Activated B cell treated with CpG ODN at 0.5 μM for 24 hours (primary cell): ENCODE data around the gene SLC16A7. TPM values are rescaled to one million over a fixed set of nuclear protein-coding genes. Genes with fewer than 3 reads are reported as not detected.

Experiments used
- ATAC-seq: fragments of 200-7000 bp; cut with Tn5 transposase; one replicate; pipeline ENCODE4 v1.10.0; 2021; ENCODE audit warnings: low read depth, mild to moderate bottlenecking, moderate library complexity
- CTCF ChIA-PET: fragments of 350-600 bp; sonication (Branson Sonifier 250); formaldehyde crosslinking; loops from one replicate; lab custom pipeline; 2021; ENCODE audit warnings: antibody characterized with exemption; lab: Charles Lee
- POLR2A ChIA-PET: fragments of 350-600 bp; sonication (Branson Sonifier 250); formaldehyde crosslinking; loops from one replicate; lab custom pipeline; 2021; ENCODE audit warnings: antibody characterized with exemption; lab: Charles Lee
- DNase-seq: peaks from one replicate; pipeline ENCODE4 v3.0.0; 2022
- H3K27ac Mint-ChIP-seq: one replicate; pipeline ENCODE4 v1.8.0; 2020; ENCODE audit warnings: mixed read lengths
- H3K27me3 Mint-ChIP-seq: one replicate; pipeline ENCODE4 v1.8.0; 2021; ENCODE audit warnings: mixed read lengths
- H3K36me3 Mint-ChIP-seq: one replicate; pipeline ENCODE4 v1.8.0; 2021; ENCODE audit warnings: low read depth, mixed read lengths
- H3K4me1 Mint-ChIP-seq: one replicate; pipeline ENCODE4 v1.8.0; 2021; ENCODE audit warnings: mixed read lengths
- H3K4me3 Mint-ChIP-seq: one replicate; pipeline ENCODE4 v1.8.0; 2020; ENCODE audit warnings: mild to moderate bottlenecking, mixed read lengths
- H3K9me3 Mint-ChIP-seq: one replicate; pipeline ENCODE4 v1.8.0; 2020; ENCODE audit warnings: mixed read lengths
- intact Hi-C: fragments of 100-400 bp; cut with micrococcal nuclease; formaldehyde crosslinking; loops from one replicate; pipeline ENCODE4 v1.15.1; 2024
- total RNA-seq: library from RNA; stranded (reverse); gene quantifications from 2 replicates; pipeline ENCODE4 v1.2.3, GENCODE V29; 2022
- TF ChIP-seq, protein P1 (sequence below): fragments of 200-600 bp; IDR thresholded peaks from one replicate; pipeline ENCODE4 v1.8.0; 2022; ENCODE audit warnings: antibody characterized with exemption, mild to moderate bottlenecking

The SLC16A7 gene
- total RNA-seq, 1 donor from 2014 or later: 22.4 TPM

DNA sequence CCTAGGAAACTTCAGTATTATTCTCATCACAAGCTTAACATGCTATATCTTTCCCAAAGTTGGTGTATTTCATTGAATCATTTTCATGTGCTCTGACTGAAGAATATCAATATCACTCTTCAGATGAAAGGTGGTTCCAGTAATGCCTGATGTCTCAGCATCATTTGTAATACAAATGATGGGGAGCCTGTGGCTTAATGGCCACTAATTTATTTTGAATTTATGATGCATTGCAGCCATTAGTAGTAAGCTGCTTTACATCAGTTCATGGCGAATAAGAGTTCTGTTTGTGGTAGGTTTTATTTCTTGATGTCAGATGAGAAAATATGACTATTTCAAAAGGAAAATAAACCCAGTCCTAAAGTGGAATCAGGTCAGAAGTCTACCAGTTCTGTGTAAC is 139.4 kb downstream of the SLC16A7 start:
- no peak for DNase-seq
- POLR2A ChIA-PET: no interaction called here
- Mint-ChIP-seq H3K27me3 (no peaks in the 10 kb centered on the region), H3K27ac (no peak overlapping the region), H3K4me3 (no peak overlapping the region), H3K9me3 (no peaks in the 10 kb centered on the region), H3K36me3 (peaks cover 17% of the 10 kb centered on the region), H3K4me1 (peaks cover 4% of the 10 kb centered on the region)
- no peak for ATAC-seq
- TF ChIP-seq, protein P1, sequence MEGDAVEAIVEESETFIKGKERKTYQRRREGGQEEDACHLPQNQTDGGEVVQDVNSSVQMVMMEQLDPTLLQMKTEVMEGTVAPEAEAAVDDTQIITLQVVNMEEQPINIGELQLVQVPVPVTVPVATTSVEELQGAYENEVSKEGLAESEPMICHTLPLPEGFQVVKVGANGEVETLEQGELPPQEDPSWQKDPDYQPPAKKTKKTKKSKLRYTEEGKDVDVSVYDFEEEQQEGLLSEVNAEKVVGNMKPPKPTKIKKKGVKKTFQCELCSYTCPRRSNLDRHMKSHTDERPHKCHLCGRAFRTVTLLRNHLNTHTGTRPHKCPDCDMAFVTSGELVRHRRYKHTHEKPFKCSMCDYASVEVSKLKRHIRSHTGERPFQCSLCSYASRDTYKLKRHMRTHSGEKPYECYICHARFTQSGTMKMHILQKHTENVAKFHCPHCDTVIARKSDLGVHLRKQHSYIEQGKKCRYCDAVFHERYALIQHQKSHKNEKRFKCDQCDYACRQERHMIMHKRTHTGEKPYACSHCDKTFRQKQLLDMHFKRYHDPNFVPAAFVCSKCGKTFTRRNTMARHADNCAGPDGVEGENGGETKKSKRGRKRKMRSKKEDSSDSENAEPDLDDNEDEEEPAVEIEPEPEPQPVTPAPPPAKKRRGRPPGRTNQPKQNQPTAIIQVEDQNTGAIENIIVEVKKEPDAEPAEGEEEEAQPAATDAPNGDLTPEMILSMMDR: no peak
- CTCF ChIA-PET: no interaction called here
- intact Hi-C loops: no loop called here

DNA sequence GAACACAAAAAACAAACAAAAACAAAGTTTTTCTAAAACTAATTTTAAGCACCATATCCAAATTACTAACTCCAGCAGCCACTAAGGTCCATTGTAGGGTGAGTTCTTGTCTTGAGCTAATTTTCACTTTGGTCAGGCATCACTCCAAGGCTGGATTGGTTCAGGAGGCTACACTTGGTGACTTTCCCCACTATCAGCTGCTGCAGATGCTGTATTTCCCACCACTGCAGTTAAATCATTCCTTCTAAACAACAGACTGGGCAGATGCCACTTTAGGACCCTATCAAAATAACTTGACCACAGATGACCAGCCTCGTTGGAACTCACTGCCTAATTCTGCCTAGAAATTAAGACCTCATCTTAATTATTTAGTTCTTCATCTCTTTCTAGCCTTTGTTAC is 140.5 kb downstream of the SLC16A7 start:
- TF ChIP-seq, protein P1: no peak
- intact Hi-C loops: no loop called here

DNA sequence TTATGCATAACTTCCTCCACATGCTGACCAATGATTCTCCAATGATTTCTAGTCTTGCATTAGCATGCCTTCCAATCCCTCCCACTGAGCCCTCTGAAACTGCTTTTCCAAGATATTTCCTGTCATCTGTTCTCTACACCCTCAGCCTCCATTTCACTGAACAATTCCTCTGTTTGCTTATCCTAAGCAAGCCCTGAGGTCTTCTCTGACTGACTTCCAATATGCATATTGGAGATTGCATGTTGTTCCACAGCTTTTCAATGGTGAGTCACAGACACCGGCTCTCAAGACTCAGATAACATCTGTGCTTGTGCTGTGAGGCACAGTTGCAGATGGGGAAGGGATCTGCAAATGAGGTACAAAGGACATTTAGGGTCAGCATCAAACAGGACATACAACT is 141.0 kb downstream of the SLC16A7 start:
- POLR2A ChIA-PET: no interaction called here
- H3K36me3 Mint-ChIP-seq: peaks cover 17% of the 10 kb centered on the region
- ATAC-seq: no peak

More for the DNA sequence above, 140.5 kb downstream of the SLC16A7 start:
- ChIA-PET CTCF (no interaction called here), POLR2A (no interaction called here)
- H3K4me1 Mint-ChIP-seq: peaks cover 4% of the 10 kb centered on the region
- H3K27ac Mint-ChIP-seq: no peak overlapping the region
- H3K9me3 Mint-ChIP-seq: no peaks in the 10 kb centered on the region
- no peaks in the 10 kb centered on the region for H3K27me3 Mint-ChIP-seq
- peaks cover 17% of the 10 kb centered on the region for H3K36me3 Mint-ChIP-seq
- ATAC-seq (no peak), DNase-seq (no peak)
- H3K4me3 Mint-ChIP-seq: no peak overlapping the region

DNA sequence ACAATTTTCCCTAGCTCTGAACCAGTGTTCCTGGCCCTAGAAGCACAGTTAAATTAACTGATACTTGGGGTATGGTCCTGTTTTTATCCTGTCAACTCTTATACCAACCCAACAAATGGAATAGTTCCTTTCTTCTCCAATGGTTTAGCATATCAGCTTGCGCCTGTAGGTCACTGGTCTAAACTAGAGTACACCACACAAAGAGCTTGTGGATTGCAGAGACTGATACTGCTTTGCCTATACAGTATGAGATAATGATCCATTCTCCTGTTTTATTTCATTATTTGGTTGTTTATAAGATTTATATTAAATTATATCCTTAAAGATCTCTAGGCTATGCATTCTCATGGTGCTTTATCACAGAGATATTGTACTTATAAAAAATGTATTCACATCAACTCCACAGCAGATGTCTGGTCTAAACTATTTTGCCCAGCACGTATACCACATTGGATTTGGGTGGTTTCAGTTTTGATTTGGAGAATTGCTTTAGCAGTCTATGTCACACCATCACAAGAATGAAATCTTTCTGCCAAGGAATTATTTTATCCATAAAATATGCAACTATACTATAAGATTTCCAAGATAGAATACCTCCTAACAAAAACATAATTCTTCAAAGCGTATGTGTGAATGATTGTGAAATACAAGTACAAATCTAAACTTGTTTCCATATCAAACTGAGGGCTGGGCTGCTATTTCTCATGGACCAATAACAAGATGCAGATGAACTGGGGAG is 142.1 kb downstream of the SLC16A7 start:
- no peaks in the 10 kb centered on the region for H3K9me3 Mint-ChIP-seq
- CTCF ChIA-PET: no interaction called here
- TF ChIP-seq, protein P1: no peak
- no peak for DNase-seq
- no peak overlapping the region for H3K27ac Mint-ChIP-seq
- no peaks in the 10 kb centered on the region for H3K27me3 Mint-ChIP-seq
- peaks cover 4% of the 10 kb centered on the region for H3K4me1 Mint-ChIP-seq
- POLR2A ChIA-PET: no interaction called here
- intact Hi-C loops: no loop called here
- no peak overlapping the region for H3K4me3 Mint-ChIP-seq
- no peak for ATAC-seq
- peaks cover 14% of the 10 kb centered on the region for H3K36me3 Mint-ChIP-seq

More for the DNA sequence above, 141.0 kb downstream of the SLC16A7 start:
- H3K4me1 Mint-ChIP-seq: peaks cover 4% of the 10 kb centered on the region
- no peak overlapping the region for H3K4me3 Mint-ChIP-seq
- H3K27ac Mint-ChIP-seq: no peak overlapping the region
- no peak for DNase-seq
- no peaks in the 10 kb centered on the region for H3K27me3 Mint-ChIP-seq
- intact Hi-C loops: no loop called here
- CTCF ChIA-PET: no interaction called here
- TF ChIP-seq, protein P1: no peak
- no peaks in the 10 kb centered on the region for H3K9me3 Mint-ChIP-seq

DNA sequence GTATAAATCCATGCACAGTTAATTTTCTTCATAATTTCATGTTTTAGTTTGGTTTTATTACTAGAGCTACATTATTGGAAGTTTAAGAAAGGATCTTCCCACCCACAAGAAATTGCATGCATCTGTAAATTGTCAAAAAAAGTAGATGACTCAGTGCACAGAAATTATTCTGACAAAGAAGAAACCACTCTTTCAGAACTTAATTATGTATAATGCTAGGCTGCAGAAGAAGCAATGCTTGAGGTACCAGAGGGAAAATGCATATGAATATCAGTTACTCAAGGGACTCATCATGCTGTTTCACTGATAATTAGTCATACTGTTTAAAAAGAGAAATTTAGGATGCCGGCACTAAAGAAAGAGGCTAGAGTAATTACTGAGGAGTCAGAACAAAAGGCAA is 147.0 kb downstream of the SLC16A7 start:
- no peak for DNase-seq
- intact Hi-C loops: no loop called here
- Mint-ChIP-seq H3K36me3 (peaks cover 24% of the 10 kb centered on the region), H3K4me3 (no peak overlapping the region), H3K27ac (no peak overlapping the region), H3K4me1 (no peaks in the 10 kb centered on the region), H3K27me3 (no peaks in the 10 kb centered on the region), H3K9me3 (no peaks in the 10 kb centered on the region)
- ChIA-PET POLR2A (interaction anchor here (0.6 kb wide), 1 partner anchor 147 kb away, joined by 7 read pairs; the partner anchor contains the start of gene SLC16A7), CTCF (no interaction called here)
- TF ChIP-seq, protein P1: no peak
- no peak for ATAC-seq
